HG03280 (cell line): ENCODE measurements around the gene PDZD11.
"Not testable (repeated sequence)": the region's sequence is repeated elsewhere in the genome, so short reads cannot be mapped to it uniquely, and the experiment has no call there.

ENCODE experiments used
- ATAC-seq: cut with Tn5 transposase; IDR thresholded peaks from one replicate; pipeline ENCODE4 v1.9.1; 2021; ENCODE audit warnings: mild to moderate bottlenecking, moderate library complexity; ENCODE audit not compliant: unreplicated experiment

Gene PDZD11

GRCh38 chrX:70257423-70258288 lies 32.1 kb downstream of the PDZD11 start:
- no peak for ATAC-seq

GRCh38 chrX:70255452-70255851 lies 34.3 kb downstream of the PDZD11 start:
- ATAC-seq: no peak

- no peak for ATAC-seq
These were observed 34.8 kb downstream of the PDZD11 start for GRCh38 chrX:70254909-70255308.

GRCh38 chrX:70254063-70254400 lies 35.7 kb downstream of the PDZD11 start:
- ATAC-seq: no peak

GRCh38 chrX:70253377-70254062 lies 36.2 kb downstream of the PDZD11 start:
- no peak for ATAC-seq

DNA sequence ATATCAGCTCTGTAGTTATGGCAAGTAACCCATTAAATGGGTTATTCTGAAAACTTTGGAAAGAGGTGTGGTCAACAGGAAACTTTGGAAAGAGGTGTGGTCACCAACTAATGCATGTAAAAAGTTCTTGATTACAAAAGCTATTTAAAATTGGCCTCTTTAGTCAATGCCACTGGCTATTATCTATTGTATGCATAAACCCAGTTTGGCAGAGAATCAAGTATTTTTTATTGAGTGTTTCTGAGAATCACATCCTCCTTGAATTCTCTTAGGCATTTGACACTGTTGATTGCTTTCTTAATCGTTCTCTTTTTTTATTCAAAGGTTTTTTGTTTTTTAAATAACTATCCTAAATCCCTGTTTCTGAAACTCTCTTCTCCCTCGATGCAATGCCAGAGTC lies 37.2 kb downstream of the PDZD11 start:
- no peak for ATAC-seq

DNA sequence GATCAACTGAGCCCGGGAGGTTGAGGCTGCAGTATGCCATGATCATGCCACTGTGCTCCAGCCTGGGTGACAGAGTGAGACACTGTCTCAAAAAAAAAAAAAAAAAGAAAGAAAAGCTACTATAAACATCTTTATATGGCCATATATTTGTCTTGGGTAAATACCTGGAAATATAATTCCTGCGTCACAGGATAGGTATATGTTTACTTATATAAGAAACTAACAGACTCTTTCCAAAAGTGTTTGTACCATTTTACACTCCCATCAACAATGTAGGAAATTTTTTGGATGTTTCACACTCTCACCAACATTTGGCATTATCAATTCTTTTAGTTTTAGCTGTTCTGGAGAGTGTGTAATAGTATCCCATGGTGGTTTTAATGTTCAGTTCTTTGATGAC lies 42.5 kb downstream of the PDZD11 start:
- no peak for ATAC-seq

- no peak for ATAC-seq
These were observed 44.8 kb downstream of the PDZD11 start for GRCh38 chrX:70244881-70245280.

- not testable (repeated sequence) for ATAC-seq
These were observed 46.1 kb downstream of the PDZD11 start for GRCh38 chrX:70243601-70244000.

DNA sequence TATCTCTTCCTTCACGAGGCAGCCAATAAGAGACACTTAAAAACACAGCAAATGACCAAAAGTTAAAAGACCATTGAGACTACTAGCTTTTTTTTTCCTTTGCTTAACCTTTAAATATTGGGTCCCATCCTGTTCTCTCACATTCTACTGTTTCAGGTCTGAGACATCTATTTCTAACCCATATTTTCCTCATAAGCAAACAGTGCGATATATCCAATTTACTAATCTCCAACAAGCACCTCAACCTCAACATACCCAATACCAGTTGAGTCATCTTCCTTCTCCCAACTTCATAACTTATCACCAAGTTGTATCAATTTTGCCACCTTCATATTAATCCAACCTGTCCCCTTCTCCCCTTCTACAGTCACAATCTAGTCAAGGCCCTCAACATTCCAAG lies 48.2 kb downstream of the PDZD11 start:
- ATAC-seq: no peak

GRCh38 chrX:70240751-70241150 lies 49.0 kb downstream of the PDZD11 start:
- ATAC-seq: no peak
